DOHH2 (cell line): ENCODE data around the gene SEL1L3.

Source experiments
- CTCF ChIP-seq: fragments of 200-600 bp; sonication (generic); IDR thresholded peaks from one replicate; pipeline ENCODE4 v1.5.1; 2014; ENCODE audit warnings: antibody characterized with exemption, mild to moderate bottlenecking, low read depth, low read length; ENCODE audit not compliant: poor library complexity, severe bottlenecking
- EZH2phosphoT487 ChIP-seq: fragments of 200-600 bp; sonication (generic); IDR thresholded peaks from 2 replicates; pipeline ENCODE4 v1.6.1; 2017; ENCODE audit warnings: borderline replicate concordance, mild to moderate bottlenecking, antibody characterized with exemption, low read length, moderate library complexity, mixed read lengths

GRCh38 chr4:25770847-25771246 is 91.9 kb downstream of the SEL1L3 start:
- no peak for TF ChIP-seq CTCF
- no peak for TF ChIP-seq EZH2phosphoT487
